Measurements from ENCODE around the gene BRCA2.
"Not testable (repeated sequence)": the region's sequence is repeated elsewhere in the genome, so short reads cannot be mapped to it uniquely, and the experiment has no call there.

BRCA2 gene

GRCh38 chr13:32310134-32310706 is 5.1 kb upstream of the BRCA2 start:
- no peak for DNase-seq

- no peak for DNase-seq
Observed at GRCh38 chr13:32311188-32311897, 4.0 kb upstream of the BRCA2 start.

GRCh38 chr13:32314271-32315237 is 754 bp upstream of the BRCA2 start:
- DNase-seq: peak; percentile 14

- no peak for DNase-seq
Observed at GRCh38 chr13:32316028-32316339, 676 bp downstream of the BRCA2 start.

GRCh38 chr13:32316501-32316900 is 1.2 kb downstream of the BRCA2 start:
- no peak for DNase-seq

- no peak for DNase-seq
Observed at GRCh38 chr13:32317716-32318465, 2.6 kb downstream of the BRCA2 start.

- DNase-seq: no peak
Observed at GRCh38 chr13:32320528-32320927, 5.2 kb downstream of the BRCA2 start.

- DNase-seq: no peak
Observed at GRCh38 chr13:32323912-32324311, 8.6 kb downstream of the BRCA2 start.

GRCh38 chr13:32330441-32330840 is 15.1 kb downstream of the BRCA2 start:
- DNase-seq: no peak

GRCh38 chr13:32334671-32335070 is 19.4 kb downstream of the BRCA2 start:
- no peak for DNase-seq

GRCh38 chr13:32340914-32341313 is 25.6 kb downstream of the BRCA2 start:
- DNase-seq: no peak

- no peak for DNase-seq
Observed at GRCh38 chr13:32347651-32348050, 32.3 kb downstream of the BRCA2 start.

GRCh38 chr13:32350839-32351441 is 35.6 kb downstream of the BRCA2 start:
- DNase-seq: not testable (repeated sequence)

GRCh38 chr13:32354040-32354439 is 38.7 kb downstream of the BRCA2 start:
- no peak for DNase-seq

- DNase-seq: not testable (repeated sequence)
Observed at GRCh38 chr13:32355935-32356334, 40.6 kb downstream of the BRCA2 start.

- no peak for DNase-seq
Observed at GRCh38 chr13:32362574-32362973, 47.3 kb downstream of the BRCA2 start.

- no peak for DNase-seq
Observed at GRCh38 chr13:32370805-32371204, 55.5 kb downstream of the BRCA2 start.

GRCh38 chr13:32376642-32377415 is 61.5 kb downstream of the BRCA2 start:
- DNase-seq: no peak

- DNase-seq: no peak
Observed at GRCh38 chr13:32378012-32378411, 62.7 kb downstream of the BRCA2 start.

GRCh38 chr13:32381539-32381938 is 66.2 kb downstream of the BRCA2 start:
- no peak for DNase-seq

GRCh38 chr13:32383836-32384618 is 68.7 kb downstream of the BRCA2 start:
- DNase-seq: no peak

All from NCI-H1048 (cell line).